Stomach (tissue), 9 donors: Measurements from ENCODE around the gene TNS3. TPM values are rescaled to one million over a fixed set of nuclear protein-coding genes. Genes with fewer than 3 reads are reported as not detected.

Source experiments
- DNase-seq, 2 donors: peaks; one replicate each; pipeline versions ENCODE4 v3.0.0 to v3.0.0-alpha.2; 2013 to 2019
- H3K27ac ChIP-seq, 5 donors: fragments of 200-600 bp in 4 of 5; sonication (generic) in 4 of 5; one replicate each; pipeline ENCODE4 v1.5.1; 2013 to 2019; ENCODE audit warnings: mild to moderate bottlenecking in 1 of 5, moderate library complexity in 1 of 5
- H3K27me3 ChIP-seq, 3 donors: fragments of 200-600 bp; sonication (generic); one replicate each; pipeline ENCODE4 v1.5.1; 2017 to 2019; ENCODE audit warnings: mixed run types in 1 of 3
- H3K36me3 ChIP-seq, 4 donors: fragments of 200-600 bp; sonication (generic); 1 replicate in 3 of 4; 2 replicates in 1 of 4; pipeline ENCODE4 v1.5.1; 2016 to 2019
- H3K4me1 ChIP-seq, 4 donors: fragments of 200-600 bp; sonication (generic); one replicate each; pipeline ENCODE4 v1.5.1; 2016 to 2019
- H3K4me3 ChIP-seq, 4 donors: fragments of 200-600 bp; sonication (generic) in 3 of 4; one replicate each; pipeline ENCODE4 v1.5.1; 2016 to 2019; ENCODE audit warnings: mild to moderate bottlenecking in 1 of 4
- H3K9me3 ChIP-seq, 4 donors: fragments of 200-600 bp; sonication (generic); one replicate each; pipeline ENCODE4 v1.5.1; 2016 to 2019
- EP300 ChIP-seq: sonication (generic); formaldehyde crosslinking; IDR thresholded peaks from one replicate; pipeline ENCODE4 v1.6.1; 2017; ENCODE audit warnings: antibody characterized with exemption
- POLR2A ChIP-seq, 4 donors: fragments of 450-650 bp; IDR thresholded peaks; one replicate each; pipeline ENCODE4 v1.6.1; 2016; ENCODE audit warnings: antibody characterized with exemption in 4 of 4, control low read depth in 2 of 4, mild to moderate bottlenecking in 1 of 4, moderate library complexity in 1 of 4
- POLR2AphosphoS5 ChIP-seq, 3 donors: sonication (generic); formaldehyde crosslinking; IDR thresholded peaks; one replicate each; pipeline ENCODE4 v1.6.1; 2016; ENCODE audit warnings: antibody characterized with exemption in 3 of 3
- WGBS, 5 donors: extraction: QIAGEN DNeasy Blood & Tissue Kit in 3 of 5; methylation state at CpG; one replicate each; pipeline versions ENCODE4 v1.1.5 to v1.1.7; 2013 to 2018; 5-methylcytosine and 5-hydroxymethylcytosine counted together
- intact Hi-C: fragments of 100-400 bp; cut with DNase I; formaldehyde crosslinking; loops from one replicate; pipeline ENCODE4 v1.15.1; 2023; ENCODE audit warnings: low total_unique reads
- polyA plus RNA-seq, 3 donors: library from polyadenylated mRNA; stranded (reverse); fragments of 200-250 nt; gene quantifications; one replicate each; pipeline ENCODE4 v1.2.3, GENCODE V29; 2013
- total RNA-seq, 5 donors: library from RNA; depleted of rRNA; stranded (reverse); fragments of >200 nt; gene quantifications; one replicate each; pipeline versions ENCODE4 v1.1.0 to v1.2.3, GENCODE V29; 2014 to 2016
- TF ChIP-seq, protein P1 (sequence below), 7 experiments: fragments of 450-650 bp in 4 of 7; fragments of 200-600 bp in 3 of 7; sonication (generic) in 3 of 7; IDR thresholded peaks; one replicate each; pipeline ENCODE4 v1.5.1; 2016 to 2019; ENCODE audit warnings: antibody characterized with exemption in 7 of 7, control low read depth in 2 of 7, mild to moderate bottlenecking in 1 of 7
- donor health status: healthy with polysubstance abuse.
- donor health status: Bipolar disorder and iron deficiency.
- donor health status: healthy.

The TNS3 gene
- total and polyA plus RNA-seq, 8 donors: 10.0 to 105 (median 41.0) TPM

DNA sequence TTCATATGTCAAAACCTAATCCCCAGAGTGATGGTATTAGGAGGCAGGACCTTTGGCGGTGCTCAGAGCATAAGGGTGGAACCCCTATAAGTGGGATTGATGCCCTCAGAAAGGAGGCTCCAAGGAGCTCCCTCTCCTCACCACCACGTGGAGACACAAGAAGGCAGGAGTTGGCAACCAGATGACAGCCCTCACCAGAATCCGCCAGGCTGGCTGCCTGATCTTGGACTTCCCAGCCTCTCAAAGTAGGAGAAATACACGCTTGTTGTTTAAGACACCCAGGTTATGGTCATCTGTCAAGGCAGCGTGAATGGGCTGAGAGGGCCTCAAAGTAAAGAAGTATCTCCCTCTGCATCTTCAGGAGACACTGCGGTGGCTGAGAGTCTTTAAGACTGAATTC is 187.7 kb downstream of the TNS3 start:
- H3K9me3 ChIP-seq: no peaks in the 10 kb centered on the region
- no peaks in the 10 kb centered on the region for H3K27me3 ChIP-seq
- intact Hi-C loops: no loop called here
- H3K4me1 ChIP-seq: peaks cover 12 to 32% (median 21%) of the 10 kb centered on the region in 4 donors
- WGBS, 5 donors: 77 to 93% (median 83%) methylated on average over 6 of the region's 6 CpGs
- DNase-seq: peak in 1 of 2 donors; percentile 20
- H3K27ac ChIP-seq: no peak overlapping the region
- H3K36me3 ChIP-seq: peaks cover 33 to 79% (median 68%) of the 10 kb centered on the region in 4 donors
- no peak overlapping the region for H3K4me3 ChIP-seq
- TF ChIP-seq, protein P1, sequence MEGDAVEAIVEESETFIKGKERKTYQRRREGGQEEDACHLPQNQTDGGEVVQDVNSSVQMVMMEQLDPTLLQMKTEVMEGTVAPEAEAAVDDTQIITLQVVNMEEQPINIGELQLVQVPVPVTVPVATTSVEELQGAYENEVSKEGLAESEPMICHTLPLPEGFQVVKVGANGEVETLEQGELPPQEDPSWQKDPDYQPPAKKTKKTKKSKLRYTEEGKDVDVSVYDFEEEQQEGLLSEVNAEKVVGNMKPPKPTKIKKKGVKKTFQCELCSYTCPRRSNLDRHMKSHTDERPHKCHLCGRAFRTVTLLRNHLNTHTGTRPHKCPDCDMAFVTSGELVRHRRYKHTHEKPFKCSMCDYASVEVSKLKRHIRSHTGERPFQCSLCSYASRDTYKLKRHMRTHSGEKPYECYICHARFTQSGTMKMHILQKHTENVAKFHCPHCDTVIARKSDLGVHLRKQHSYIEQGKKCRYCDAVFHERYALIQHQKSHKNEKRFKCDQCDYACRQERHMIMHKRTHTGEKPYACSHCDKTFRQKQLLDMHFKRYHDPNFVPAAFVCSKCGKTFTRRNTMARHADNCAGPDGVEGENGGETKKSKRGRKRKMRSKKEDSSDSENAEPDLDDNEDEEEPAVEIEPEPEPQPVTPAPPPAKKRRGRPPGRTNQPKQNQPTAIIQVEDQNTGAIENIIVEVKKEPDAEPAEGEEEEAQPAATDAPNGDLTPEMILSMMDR (IDR thresholded peaks at IDR 0.05): no peak
- TF ChIP-seq POLR2A (IDR thresholded peaks at IDR 0.05): no peak
- no peak for TF ChIP-seq POLR2AphosphoS5 (IDR thresholded peaks at IDR 0.05)
- TF ChIP-seq EP300: no peak

DNA sequence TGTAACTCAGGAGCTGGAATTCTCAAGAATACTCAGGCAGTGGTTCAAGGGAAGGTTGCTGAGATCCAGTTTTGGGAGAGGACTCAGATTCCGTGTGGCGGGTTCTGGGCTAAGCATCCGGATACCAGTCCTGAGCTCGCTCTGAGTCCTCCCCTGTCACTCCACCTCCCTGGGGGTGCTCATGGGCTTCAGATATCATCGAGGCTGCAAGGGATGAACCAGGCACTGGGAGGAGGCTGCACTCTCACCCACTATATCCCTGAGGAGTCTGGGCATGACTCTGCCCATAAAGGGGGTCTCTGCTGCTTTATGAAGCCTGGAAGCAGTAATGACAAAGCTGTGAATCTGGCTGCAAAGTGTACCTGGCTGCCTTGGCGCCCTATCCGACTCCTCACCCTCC is 188.5 kb downstream of the TNS3 start:
- Histone ChIP-seq H3K27me3 (no peaks in the 10 kb centered on the region), H3K27ac (no peak overlapping the region), H3K4me3 (no peak overlapping the region), H3K36me3 (peaks cover 33 to 77% (median 68%) of the 10 kb centered on the region in 4 donors), H3K4me1 (peaks cover 12 to 32% (median 22%) of the 10 kb centered on the region in 4 donors), H3K9me3 (no peaks in the 10 kb centered on the region)
- intact Hi-C loops: no loop called here
- DNase-seq: peak in 1 of 2 donors; percentile 15
- 80 to 95% (median 86%) methylated on average over 7 of the region's 7 CpGs for WGBS, 5 donors
- TF ChIP-seq EP300 (no peak), POLR2AphosphoS5 (IDR thresholded peaks at IDR 0.05) (no peak), POLR2A (IDR thresholded peaks at IDR 0.05) (no peak)
- TF ChIP-seq, protein P1 (IDR thresholded peaks at IDR 0.05): no peak

DNA sequence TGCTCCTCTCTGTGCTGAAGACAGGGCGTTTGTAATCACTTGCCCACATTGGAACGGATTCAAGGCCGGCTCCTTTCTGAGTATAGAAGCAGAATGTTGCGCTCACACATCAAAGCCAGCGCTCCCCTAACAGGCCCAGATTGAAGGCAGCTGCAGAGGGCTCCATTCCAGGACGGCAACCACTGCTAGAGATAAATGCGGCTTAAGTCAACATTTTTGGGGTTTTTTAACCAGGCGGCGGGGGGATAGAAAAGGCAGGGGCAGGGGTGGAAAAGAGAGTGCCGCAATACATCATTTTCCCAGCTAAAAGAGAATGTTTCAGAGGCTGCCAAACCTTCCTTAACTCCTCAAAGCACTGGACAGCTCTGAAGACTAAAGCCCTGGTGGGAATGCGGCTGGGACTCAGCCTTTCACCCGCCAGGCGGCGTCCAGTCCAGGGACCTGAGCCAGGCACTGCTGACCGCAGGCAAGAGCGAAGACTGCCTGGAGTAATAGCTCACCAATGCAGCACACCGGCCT is 189.6 kb downstream of the TNS3 start:
- TF ChIP-seq EP300 (no peak), POLR2A (IDR thresholded peaks at IDR 0.05) (no peak), POLR2AphosphoS5 (IDR thresholded peaks at IDR 0.05) (peak in 2 of 3 donors; percentile 23 to 45)
- TF ChIP-seq, protein P1 (IDR thresholded peaks at IDR 0.05): peak in 5 of 7 experiments; percentile 29 to 59 (median 54)
- intact Hi-C loops: no loop called here
- WGBS, 5 donors: 10 to 45% (median 21%) methylated on average over 17 of the region's 17 CpGs
- H3K9me3 ChIP-seq: no peaks in the 10 kb centered on the region
- peaks cover 33 to 80% (median 69%) of the 10 kb centered on the region in 4 donors for H3K36me3 ChIP-seq
- H3K4me3 ChIP-seq: no peak overlapping the region
- peaks cover 12 to 39% (median 29%) of the 10 kb centered on the region in 4 donors for H3K4me1 ChIP-seq
- DNase-seq: peak; percentile 86 to 89
- no peaks in the 10 kb centered on the region for H3K27me3 ChIP-seq
- peak overlapping the region in 4 of 5 donors; percentile 21 to 74 (median 45) for H3K27ac ChIP-seq

DNA sequence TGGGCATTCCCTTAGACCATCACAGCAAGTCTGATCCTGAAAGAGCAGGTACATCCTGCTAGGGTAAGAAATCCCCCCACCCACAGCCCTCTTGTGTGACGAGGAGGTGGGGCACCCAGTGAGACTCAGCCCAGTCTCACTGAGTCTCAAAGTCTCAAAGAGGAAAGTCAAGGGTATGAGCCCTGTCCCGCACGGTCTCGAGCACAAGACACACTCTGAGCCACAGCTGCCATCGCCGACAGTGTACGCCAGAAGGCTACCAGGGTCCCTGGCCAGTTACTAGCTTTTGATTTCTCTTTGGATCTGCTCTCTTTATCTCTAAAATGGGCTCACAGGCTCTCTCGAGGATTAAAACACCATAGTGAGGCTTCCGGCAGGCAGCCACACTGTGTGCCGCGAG is 190.2 kb downstream of the TNS3 start:
- 69 to 82% (median 77%) methylated on average over 10 to 11 of the region's 11 CpGs for WGBS, 5 donors
- TF ChIP-seq POLR2A (IDR thresholded peaks at IDR 0.05): no peak
- TF ChIP-seq EP300: no peak
- no peak for TF ChIP-seq POLR2AphosphoS5 (IDR thresholded peaks at IDR 0.05)
- TF ChIP-seq, protein P1 (IDR thresholded peaks at IDR 0.05): no peak
- H3K27me3 ChIP-seq: no peaks in the 10 kb centered on the region
- H3K9me3 ChIP-seq: no peaks in the 10 kb centered on the region
- H3K4me1 ChIP-seq: peaks cover 12 to 40% (median 32%) of the 10 kb centered on the region in 4 donors
- no peak overlapping the region for H3K4me3 ChIP-seq
- peak overlapping the region in 2 of 5 donors; percentile 37 to 74 for H3K27ac ChIP-seq
- H3K36me3 ChIP-seq: peaks cover 30 to 75% (median 66%) of the 10 kb centered on the region in 4 donors
- intact Hi-C loops: no loop called here
- DNase-seq: no peak
